ENCODE results near the gene CLDN10.
"Not testable (repeated sequence)": the region's sequence is repeated elsewhere in the genome, so short reads cannot be mapped to it uniquely, and the experiment has no call there.

Gene CLDN10

GRCh38 chr13:95552539-95553441 lies at the start of gene CLDN10:
CLDN10 (plus strand) TSS chr13:95552720; CDS start chr13:95552754, 34 bp downstream.
- no peak for DNase-seq

GRCh38 chr13:95503662-95504061 lies 48.9 kb upstream of the CLDN10 start:
- DNase-seq, result no peak

GRCh38 chr13:95505265-95505664 lies 47.3 kb upstream of the CLDN10 start:
- DNase-seq, result no peak

GRCh38 chr13:95505986-95506385 lies 46.5 kb upstream of the CLDN10 start:
- DNase-seq, result no peak

GRCh38 chr13:95507991-95508390 lies 44.5 kb upstream of the CLDN10 start:
- no peak for DNase-seq

- no peak for DNase-seq
These were observed 43.5 kb upstream of the CLDN10 start for GRCh38 chr13:95508996-95509395.

- no peak for DNase-seq
These were observed 42.8 kb upstream of the CLDN10 start for GRCh38 chr13:95509521-95510310.

- DNase-seq, result no peak
These were observed 41.6 kb upstream of the CLDN10 start for GRCh38 chr13:95510950-95511349.

GRCh38 chr13:95512424-95512823 lies 40.1 kb upstream of the CLDN10 start:
- DNase-seq, result no peak

- no peak for DNase-seq
These were observed 39.6 kb upstream of the CLDN10 start for GRCh38 chr13:95512957-95513356.

- not testable (repeated sequence) for DNase-seq
These were observed 36.9 kb upstream of the CLDN10 start for GRCh38 chr13:95515606-95516005.

GRCh38 chr13:95516021-95516420 lies 36.5 kb upstream of the CLDN10 start:
- DNase-seq, result no peak

GRCh38 chr13:95516492-95516891 lies 36.0 kb upstream of the CLDN10 start:
- DNase-seq, result no peak

- DNase-seq, result no peak
These were observed 28.9 kb upstream of the CLDN10 start for GRCh38 chr13:95523598-95523997.

GRCh38 chr13:95524264-95524901 lies 28.1 kb upstream of the CLDN10 start:
- no peak for DNase-seq

GRCh38 chr13:95527955-95528354 lies 24.6 kb upstream of the CLDN10 start:
- DNase-seq, result no peak

GRCh38 chr13:95530178-95530577 lies 22.3 kb upstream of the CLDN10 start:
- DNase-seq, result no peak

- no peak for DNase-seq
These were observed 18.9 kb upstream of the CLDN10 start for GRCh38 chr13:95533545-95534160.

- no peak for DNase-seq
These were observed 17.3 kb upstream of the CLDN10 start for GRCh38 chr13:95535243-95535642.

- DNase-seq, result no peak
These were observed 15.8 kb upstream of the CLDN10 start for GRCh38 chr13:95536632-95537241.

GRCh38 chr13:95540888-95541287 lies 11.6 kb upstream of the CLDN10 start:
- no peak for DNase-seq

GRCh38 chr13:95541308-95541707 lies 11.2 kb upstream of the CLDN10 start:
- DNase-seq, result no peak
